ENCODE results near the gene EXOSC1.
A peak's percentile ranks its signal among the peaks of the same experiment; 100 is the strongest.

Gene EXOSC1

DNA sequence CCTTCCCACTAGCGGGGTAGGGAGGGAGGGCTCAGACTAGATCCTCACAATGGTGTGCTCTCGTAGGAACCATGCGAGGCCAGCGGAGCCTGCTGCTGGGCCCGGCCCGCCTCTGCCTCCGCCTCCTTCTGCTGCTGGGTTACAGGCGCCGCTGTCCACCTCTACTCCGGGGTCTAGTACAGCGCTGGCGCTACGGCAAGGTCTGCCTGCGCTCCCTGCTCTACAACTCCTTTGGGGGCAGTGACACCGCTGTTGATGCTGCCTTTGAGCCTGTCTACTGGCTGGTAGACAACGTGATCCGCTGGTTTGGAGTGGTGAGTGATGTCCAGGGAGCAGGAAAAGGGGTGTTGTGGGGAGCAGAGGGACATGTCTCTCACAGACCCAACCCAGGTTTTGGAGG is 5.8 kb upstream of the EXOSC1 start:
- Histone ChIP-seq H3K4me1 (ENCODE audit: low read depth, poor library complexity, severe bottlenecking) (peaks cover 18% of the 10 kb centered on the region), H2AFZ (ENCODE audit: low read depth) (no peak overlapping the region), H3K4me2 (no peak overlapping the region), H3K4me3 (IDR thresholded peaks at IDR 0.05; ENCODE audit: insufficient read depth, low read depth, low read length) (no peak overlapping the region), H3K36me3 (ENCODE audit: insufficient read depth) (no peaks in the 10 kb centered on the region), H3K9ac (no peak overlapping the region), H3K79me2 (ENCODE audit: insufficient read depth, low read depth) (peaks cover 15% of the 10 kb centered on the region; the same call in 1 of the 2 replicates), H4K20me1 (ENCODE audit: insufficient read depth) (no peaks in the 10 kb centered on the region), H3K27ac (no peak overlapping the region), H3K27me3 (ENCODE audit: insufficient read depth, low read depth) (no peaks in the 10 kb centered on the region)
- TF ChIP-seq, protein P1, sequence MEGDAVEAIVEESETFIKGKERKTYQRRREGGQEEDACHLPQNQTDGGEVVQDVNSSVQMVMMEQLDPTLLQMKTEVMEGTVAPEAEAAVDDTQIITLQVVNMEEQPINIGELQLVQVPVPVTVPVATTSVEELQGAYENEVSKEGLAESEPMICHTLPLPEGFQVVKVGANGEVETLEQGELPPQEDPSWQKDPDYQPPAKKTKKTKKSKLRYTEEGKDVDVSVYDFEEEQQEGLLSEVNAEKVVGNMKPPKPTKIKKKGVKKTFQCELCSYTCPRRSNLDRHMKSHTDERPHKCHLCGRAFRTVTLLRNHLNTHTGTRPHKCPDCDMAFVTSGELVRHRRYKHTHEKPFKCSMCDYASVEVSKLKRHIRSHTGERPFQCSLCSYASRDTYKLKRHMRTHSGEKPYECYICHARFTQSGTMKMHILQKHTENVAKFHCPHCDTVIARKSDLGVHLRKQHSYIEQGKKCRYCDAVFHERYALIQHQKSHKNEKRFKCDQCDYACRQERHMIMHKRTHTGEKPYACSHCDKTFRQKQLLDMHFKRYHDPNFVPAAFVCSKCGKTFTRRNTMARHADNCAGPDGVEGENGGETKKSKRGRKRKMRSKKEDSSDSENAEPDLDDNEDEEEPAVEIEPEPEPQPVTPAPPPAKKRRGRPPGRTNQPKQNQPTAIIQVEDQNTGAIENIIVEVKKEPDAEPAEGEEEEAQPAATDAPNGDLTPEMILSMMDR (conservative IDR thresholded peaks at IDR 0.05; ENCODE audit: low read depth, low read length): no peak

DNA sequence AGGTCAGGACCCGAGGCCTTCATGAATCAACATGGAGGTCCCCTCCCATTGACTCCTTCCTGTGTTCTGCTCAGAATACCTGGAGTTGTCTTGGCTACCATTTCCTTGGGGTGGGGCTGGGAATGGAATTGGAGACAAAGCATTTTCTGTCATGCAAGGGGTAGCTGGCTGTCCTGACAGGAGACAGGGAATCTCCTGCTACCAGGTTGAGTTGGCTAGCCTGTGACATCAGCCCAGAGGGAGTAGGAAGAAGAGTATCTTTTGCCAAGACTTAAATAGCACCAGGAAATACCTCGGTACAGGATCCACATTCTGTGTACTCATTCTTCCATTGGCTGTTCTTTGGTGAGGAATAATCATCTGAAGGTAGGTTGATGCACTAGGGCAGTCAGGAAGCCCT is 5.0 kb upstream of the EXOSC1 start:
- Histone ChIP-seq H3K27me3 (ENCODE audit: insufficient read depth, low read depth) (no peaks in the 10 kb centered on the region), H3K4me2 (no peak overlapping the region), H3K4me3 (IDR thresholded peaks at IDR 0.05; ENCODE audit: insufficient read depth, low read depth, low read length) (no peak overlapping the region), H3K9ac (no peak overlapping the region), H3K79me2 (ENCODE audit: insufficient read depth, low read depth) (peaks cover 15% of the 10 kb centered on the region; the same call in 1 of the 2 replicates), H4K20me1 (ENCODE audit: insufficient read depth) (no peaks in the 10 kb centered on the region), H3K4me1 (ENCODE audit: low read depth, poor library complexity, severe bottlenecking) (peaks cover 18% of the 10 kb centered on the region), H3K27ac (no peak overlapping the region), H2AFZ (ENCODE audit: low read depth) (no peak overlapping the region), H3K36me3 (ENCODE audit: insufficient read depth) (no peaks in the 10 kb centered on the region)
- TF ChIP-seq, protein P1 (conservative IDR thresholded peaks at IDR 0.05; ENCODE audit: low read depth, low read length): no peak

DNA sequence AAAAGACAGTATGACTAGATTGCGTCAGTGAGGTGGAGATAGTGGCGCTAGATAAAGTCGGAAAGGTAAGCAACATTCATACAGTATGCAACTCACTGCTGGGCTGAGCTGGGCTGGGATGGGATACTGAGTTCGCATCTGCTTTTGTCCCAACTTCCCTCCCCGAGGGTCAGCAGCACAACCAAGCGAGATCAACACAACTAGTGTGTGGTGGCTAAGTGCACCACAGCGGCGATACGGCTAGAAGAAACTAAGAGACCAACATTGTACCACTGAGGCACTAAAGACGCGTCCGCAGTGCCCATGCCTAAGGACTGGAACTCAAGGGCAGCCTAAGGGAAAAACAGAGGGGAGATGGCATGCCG is 467 bp downstream of the EXOSC1 start:
- peaks cover 24% of the 10 kb centered on the region for H3K79me2 ChIP-seq (ENCODE audit: insufficient read depth, low read depth)

DNA sequence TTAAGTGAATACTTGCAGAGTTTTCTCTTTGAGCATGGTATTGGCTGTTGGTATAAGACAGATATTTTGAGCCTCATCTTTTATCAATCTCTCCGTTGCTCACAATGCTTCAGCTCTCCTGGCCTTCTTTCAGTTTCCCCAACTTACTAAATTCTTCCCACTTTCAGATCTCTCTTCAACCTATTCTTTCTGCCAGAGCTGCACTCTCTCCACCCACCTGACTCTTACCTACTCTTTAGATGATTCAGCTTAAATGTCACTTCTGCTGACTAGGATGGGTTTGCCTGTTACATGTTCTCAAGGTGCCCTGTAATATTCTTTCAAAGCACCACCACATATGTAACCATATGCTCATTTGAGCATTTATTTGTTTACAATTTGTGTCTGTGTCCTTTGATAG is 1.6 kb downstream of the EXOSC1 start:
- Histone ChIP-seq H3K9ac (no peak overlapping the region), H3K79me2 (ENCODE audit: insufficient read depth, low read depth) (peaks cover 22% of the 10 kb centered on the region), H3K4me2 (peak overlapping the region; percentile 97)

More for the DNA sequence above, 467 bp downstream of the EXOSC1 start:
- H3K9ac ChIP-seq: peak overlapping the region; percentile 51; the same call in 1 of the 2 replicates
- H3K4me1 ChIP-seq (ENCODE audit: low read depth, poor library complexity, severe bottlenecking): peaks cover 41% of the 10 kb centered on the region
- H3K4me2 ChIP-seq: peak overlapping the region; percentile 97
- TF ChIP-seq, protein P1 (conservative IDR thresholded peaks at IDR 0.05; ENCODE audit: low read depth, low read length): no peak
- no peaks in the 10 kb centered on the region for H4K20me1 ChIP-seq (ENCODE audit: insufficient read depth)
- H3K36me3 ChIP-seq (ENCODE audit: insufficient read depth): no peaks in the 10 kb centered on the region
- H3K4me3 ChIP-seq (IDR thresholded peaks at IDR 0.05; ENCODE audit: insufficient read depth, low read depth, low read length): peak overlapping the region; percentile 43
- no peaks in the 10 kb centered on the region for H3K27me3 ChIP-seq (ENCODE audit: insufficient read depth, low read depth)
- H2AFZ ChIP-seq (ENCODE audit: low read depth): peak overlapping the region; percentile 70
- H3K27ac ChIP-seq: no peak overlapping the region; the same call in 1 of the 2 replicates

More for the DNA sequence above, 1.6 kb downstream of the EXOSC1 start:
- Histone ChIP-seq H3K36me3 (ENCODE audit: insufficient read depth) (no peaks in the 10 kb centered on the region), H4K20me1 (ENCODE audit: insufficient read depth) (no peaks in the 10 kb centered on the region), H2AFZ (ENCODE audit: low read depth) (no peak overlapping the region), H3K4me1 (ENCODE audit: low read depth, poor library complexity, severe bottlenecking) (peaks cover 41% of the 10 kb centered on the region), H3K27me3 (ENCODE audit: insufficient read depth, low read depth) (no peaks in the 10 kb centered on the region), H3K4me3 (IDR thresholded peaks at IDR 0.05; ENCODE audit: insufficient read depth, low read depth, low read length) (no peak overlapping the region), H3K27ac (peak overlapping the region; percentile 3; the same call in 1 of the 2 replicates)
- TF ChIP-seq, protein P1 (conservative IDR thresholded peaks at IDR 0.05; ENCODE audit: low read depth, low read length): no peak
